H1 (cell line): Measurements from ENCODE around the gene PIAS3. TPM values are rescaled to one million over a fixed set of nuclear protein-coding genes. Genes with fewer than 3 reads are reported as not detected.

Experiments used
- E2F6 ChIP-seq: IDR thresholded peaks from 2 replicates; pipeline ENCODE4 v1.6.1; 2012; ENCODE audit warnings: inconsistent platforms
- polyA plus RNA-seq, 7 experiments: library from polyadenylated mRNA; depleted of rRNA in 3 of 7; stranded (reverse) in 5 of 7; unstranded in 2 of 7; fragments of >200 nt in 5 of 7; fragments of 200-250 nt in 2 of 7; gene quantifications; 1 replicate in 5 of 7; 2 replicates in 1 of 7; 4 replicates in 1 of 7; pipeline versions ENCODE4 v1.2.1 to v1.2.3, GENCODE V29; 2011 to 2013; ENCODE audit warnings: missing spikeins in 2 of 7, mixed read lengths in 2 of 7
- total RNA-seq: library from RNA; stranded (reverse); fragmentation: NEBNext Ultra II Directional; extraction: Animal tissue kit (Norgen Biotek cat#: 25700); gene quantifications from 2 replicates; pipeline ENCODE4 v1.2.1, GENCODE V29; 2021

The PIAS3 gene
- total and polyA plus RNA-seq, 2 of the 8 experiments (the other 6 are each of a cell fraction or from before 2014, with no cell fraction given) = 36.7 to 49.9 TPM

DNA sequence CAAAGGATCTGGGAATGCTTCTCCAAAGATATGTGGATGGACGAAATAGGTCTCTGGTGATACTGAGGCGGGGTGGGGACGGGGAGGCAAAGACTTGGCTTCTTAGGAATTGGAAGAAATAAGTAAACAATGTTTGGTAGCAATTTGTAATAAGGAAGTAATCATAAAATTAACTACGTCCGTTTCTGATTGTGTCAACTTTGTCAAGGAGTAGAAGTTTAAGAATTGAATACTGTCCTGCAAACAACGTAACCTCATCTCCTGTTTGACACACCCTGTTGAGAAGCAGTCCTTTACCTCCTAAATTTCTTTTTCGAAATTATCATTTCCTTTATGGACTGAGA lies 34.4 kb downstream of the PIAS3 start (continued):
- no peak for TF ChIP-seq E2F6
